KMS-11 (cell line): ENCODE measurements around the gene PC.

Experiments used
- H2AFZ ChIP-seq: fragments of 200-600 bp; sonication (generic); 2 replicates; pipeline ENCODE4 v1.6.1; 2016; ENCODE audit warnings: antibody characterized with exemption, mixed run types, low read depth
- H3K27ac ChIP-seq: fragments of 200-600 bp; sonication (generic); 2 replicates; pipeline ENCODE4 v1.6.1; 2016; ENCODE audit warnings: mild to moderate bottlenecking, mixed run types
- H3K27me3 ChIP-seq: fragments of 200-600 bp; sonication (generic); 2 replicates; pipeline ENCODE4 v1.6.1; 2017; ENCODE audit warnings: mild to moderate bottlenecking, low read depth, mixed run types, moderate library complexity; ENCODE audit not compliant: insufficient read depth
- H3K36me3 ChIP-seq: fragments of 200-600 bp; sonication (generic); 2 replicates; pipeline ENCODE4 v1.6.1; 2017; ENCODE audit warnings: mild to moderate bottlenecking, mixed run types; ENCODE audit not compliant: insufficient read depth
- H3K4me1 ChIP-seq: fragments of 200-600 bp; sonication (generic); 2 replicates; pipeline ENCODE4 v1.6.1; 2016; ENCODE audit warnings: mild to moderate bottlenecking, low read depth, mixed run types; ENCODE audit not compliant: poor library complexity, severe bottlenecking
- H3K4me2 ChIP-seq: fragments of 200-600 bp; sonication (generic); 2 replicates; pipeline ENCODE4 v1.7.0; 2016; ENCODE audit warnings: mild to moderate bottlenecking, mixed run types
- H3K4me3 ChIP-seq: fragments of 200-600 bp; sonication (generic); IDR thresholded peaks from 2 replicates; pipeline ENCODE4 v1.6.1; 2017; ENCODE audit warnings: low read depth, low read length, mixed read lengths; ENCODE audit not compliant: insufficient read depth
- H3K79me2 ChIP-seq: fragments of 200-600 bp; sonication (generic); 2 replicates; pipeline ENCODE4 v1.6.1; 2016; ENCODE audit warnings: low read depth, mixed run types; ENCODE audit not compliant: insufficient read depth
- H3K9ac ChIP-seq: fragments of 200-600 bp; sonication (generic); 2 replicates; pipeline ENCODE4 v1.6.1; 2016; ENCODE audit warnings: mild to moderate bottlenecking, mixed run types
- H4K20me1 ChIP-seq: fragments of 200-600 bp; sonication (generic); 2 replicates; pipeline ENCODE4 v1.6.1; 2016; ENCODE audit warnings: mild to moderate bottlenecking, mixed run types; ENCODE audit not compliant: insufficient read depth
- TF ChIP-seq, protein P1 (sequence below): fragments of 200-600 bp; sonication (generic); conservative IDR thresholded peaks from 2 replicates; pipeline ENCODE4 v1.6.1; 2017; ENCODE audit warnings: low read depth, mild to moderate bottlenecking, antibody characterized with exemption, low read length, moderate library complexity, mixed read lengths

PC gene

DNA sequence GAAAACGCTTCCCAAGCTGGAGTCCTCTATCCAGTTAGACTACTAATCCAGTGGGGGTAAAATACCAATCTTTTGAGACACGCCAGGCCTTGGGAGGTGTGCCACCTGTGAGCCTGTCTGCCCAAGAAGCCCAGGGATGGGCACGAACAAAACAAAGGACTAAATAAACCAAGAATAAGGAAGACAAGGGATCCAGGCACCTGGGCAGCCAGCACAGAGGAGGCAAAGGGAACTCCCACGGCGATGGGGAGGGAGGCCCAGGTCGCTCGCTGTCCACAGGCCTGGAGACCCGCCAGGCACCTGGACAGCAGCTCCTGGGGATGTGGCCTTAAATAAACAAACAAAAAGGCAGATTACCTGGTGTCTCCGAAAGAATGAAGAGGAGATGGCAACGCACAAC is 69.9 kb downstream of the PC start:
- Histone ChIP-seq H3K9ac (no peak overlapping the region), H3K4me1 (peaks cover 31% of the 10 kb centered on the region), H3K36me3 (no peaks in the 10 kb centered on the region), H3K79me2 (no peaks in the 10 kb centered on the region), H3K27ac (no peak overlapping the region), H3K27me3 (no peaks in the 10 kb centered on the region), H3K4me2 (no peak overlapping the region), H3K4me3 (no peak overlapping the region), H2AFZ (no peak overlapping the region), H4K20me1 (no peaks in the 10 kb centered on the region)
- TF ChIP-seq, protein P1, sequence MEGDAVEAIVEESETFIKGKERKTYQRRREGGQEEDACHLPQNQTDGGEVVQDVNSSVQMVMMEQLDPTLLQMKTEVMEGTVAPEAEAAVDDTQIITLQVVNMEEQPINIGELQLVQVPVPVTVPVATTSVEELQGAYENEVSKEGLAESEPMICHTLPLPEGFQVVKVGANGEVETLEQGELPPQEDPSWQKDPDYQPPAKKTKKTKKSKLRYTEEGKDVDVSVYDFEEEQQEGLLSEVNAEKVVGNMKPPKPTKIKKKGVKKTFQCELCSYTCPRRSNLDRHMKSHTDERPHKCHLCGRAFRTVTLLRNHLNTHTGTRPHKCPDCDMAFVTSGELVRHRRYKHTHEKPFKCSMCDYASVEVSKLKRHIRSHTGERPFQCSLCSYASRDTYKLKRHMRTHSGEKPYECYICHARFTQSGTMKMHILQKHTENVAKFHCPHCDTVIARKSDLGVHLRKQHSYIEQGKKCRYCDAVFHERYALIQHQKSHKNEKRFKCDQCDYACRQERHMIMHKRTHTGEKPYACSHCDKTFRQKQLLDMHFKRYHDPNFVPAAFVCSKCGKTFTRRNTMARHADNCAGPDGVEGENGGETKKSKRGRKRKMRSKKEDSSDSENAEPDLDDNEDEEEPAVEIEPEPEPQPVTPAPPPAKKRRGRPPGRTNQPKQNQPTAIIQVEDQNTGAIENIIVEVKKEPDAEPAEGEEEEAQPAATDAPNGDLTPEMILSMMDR, result no peak

DNA sequence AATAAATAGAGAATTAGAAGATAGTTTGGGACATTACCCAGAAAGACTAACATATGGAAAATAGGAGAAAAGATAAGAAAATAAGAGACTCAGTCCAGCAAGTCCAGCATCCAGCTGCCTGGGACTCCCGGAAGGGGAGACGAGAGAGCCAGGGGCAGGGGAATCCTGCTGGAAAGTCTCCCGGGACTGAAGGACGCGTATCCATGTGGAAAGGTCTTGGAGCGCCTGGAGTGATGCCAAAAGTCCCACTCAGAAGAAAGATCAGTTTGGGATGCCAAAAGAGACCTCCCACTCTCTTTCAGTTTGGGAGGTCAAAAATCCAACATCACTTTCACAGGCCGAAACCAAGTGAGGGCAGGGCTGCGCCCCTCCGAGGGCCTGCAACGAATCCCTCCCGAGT is 70.7 kb downstream of the PC start:
- H3K27me3 ChIP-seq, result no peaks in the 10 kb centered on the region
- no peak overlapping the region for H3K4me2 ChIP-seq
- H3K79me2 ChIP-seq, result no peaks in the 10 kb centered on the region
- peaks cover 31% of the 10 kb centered on the region for H3K4me1 ChIP-seq
- H3K27ac ChIP-seq, result no peak overlapping the region
- TF ChIP-seq, protein P1, result no peak
- H3K4me3 ChIP-seq, result no peak overlapping the region
- no peak overlapping the region for H3K9ac ChIP-seq
- no peak overlapping the region for H2AFZ ChIP-seq
- H3K36me3 ChIP-seq, result no peaks in the 10 kb centered on the region
- no peaks in the 10 kb centered on the region for H4K20me1 ChIP-seq

DNA sequence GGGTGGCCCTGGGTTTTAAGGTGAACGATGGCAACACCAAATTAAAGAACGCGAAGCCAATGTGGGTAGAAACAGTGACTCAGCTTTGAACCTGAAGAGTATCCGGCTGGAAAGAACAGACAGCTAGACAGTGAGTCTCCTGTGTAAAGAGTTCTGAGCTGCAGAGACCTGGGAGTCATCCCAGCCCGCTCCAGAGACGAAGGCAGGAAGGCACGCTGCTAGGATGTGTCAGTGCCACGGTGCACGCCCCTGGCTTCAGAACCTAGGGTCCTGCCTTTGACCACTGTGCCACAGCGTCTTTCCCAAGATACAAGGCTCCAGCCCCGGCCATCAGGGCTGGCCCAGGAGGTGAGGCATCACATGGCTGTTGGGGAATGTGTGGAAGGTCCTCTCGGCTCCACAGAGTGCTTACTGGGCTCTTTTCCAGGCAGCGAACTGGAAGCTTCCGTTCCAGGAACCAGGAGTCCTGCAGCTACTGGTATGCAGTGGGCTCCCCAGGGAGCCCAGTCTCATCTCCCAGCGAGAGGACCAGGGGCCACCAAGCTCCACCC is 71.4 kb downstream of the PC start:
- H3K27ac ChIP-seq, result no peak overlapping the region
- no peaks in the 10 kb centered on the region for H3K79me2 ChIP-seq
- H3K4me3 ChIP-seq, result no peak overlapping the region
- TF ChIP-seq, protein P1, result no peak
- no peak overlapping the region for H2AFZ ChIP-seq
- H3K4me1 ChIP-seq, result peaks cover 28% of the 10 kb centered on the region
- H4K20me1 ChIP-seq, result no peaks in the 10 kb centered on the region
- no peak overlapping the region for H3K4me2 ChIP-seq
- no peak overlapping the region for H3K9ac ChIP-seq
- H3K36me3 ChIP-seq, result no peaks in the 10 kb centered on the region
- no peaks in the 10 kb centered on the region for H3K27me3 ChIP-seq

DNA sequence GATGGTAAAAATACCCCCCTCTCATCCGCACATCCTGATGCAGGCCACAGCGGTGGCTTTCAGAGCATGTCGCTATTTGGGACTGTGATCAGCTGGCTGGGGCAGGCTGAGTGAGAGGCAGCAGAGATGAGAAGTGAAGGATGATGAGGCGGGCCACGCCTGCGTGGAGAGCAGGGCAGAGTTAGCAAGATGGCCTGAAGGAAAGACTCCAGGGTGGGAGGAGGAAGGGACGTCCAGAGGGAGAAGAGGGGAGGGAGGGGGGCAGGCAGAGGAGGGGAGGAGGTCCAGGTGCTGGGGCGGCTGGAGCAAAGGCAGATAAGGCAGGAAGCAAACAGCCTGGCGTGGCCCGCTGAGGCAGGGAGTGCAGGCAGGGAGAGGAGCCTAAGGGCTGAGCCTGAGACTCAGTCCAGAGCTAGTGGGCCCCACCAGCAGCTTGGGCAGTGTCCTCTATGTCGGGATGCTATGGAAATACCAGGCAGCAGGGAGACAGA is 72.2 kb downstream of the PC start:
- no peak overlapping the region for H2AFZ ChIP-seq
- peaks cover 28% of the 10 kb centered on the region for H3K4me1 ChIP-seq
- H3K27me3 ChIP-seq, result no peaks in the 10 kb centered on the region
- no peaks in the 10 kb centered on the region for H4K20me1 ChIP-seq
- no peak overlapping the region for H3K9ac ChIP-seq
- no peaks in the 10 kb centered on the region for H3K79me2 ChIP-seq
- no peaks in the 10 kb centered on the region for H3K36me3 ChIP-seq
- H3K4me2 ChIP-seq, result no peak overlapping the region
- no peak overlapping the region for H3K27ac ChIP-seq
- TF ChIP-seq, protein P1, result no peak
- H3K4me3 ChIP-seq, result no peak overlapping the region
